ENCODE measurements around the gene ITPR3. TPM values are rescaled to one million over a fixed set of nuclear protein-coding genes. Genes with fewer than 3 reads are reported as not detected.

Gene ITPR3
- total and polyA plus RNA-seq, 2 of the 13 experiments (the other 11 are each of a cell fraction or from before 2014, with no cell fraction given) = 3.8 to 21.4 TPM

GRCh38 chr6:33620158-33620855 lies 815 bp upstream of the ITPR3 start (continued):
- no peak for TF ChIP-seq KIAA2018 (CRISPR knock-in tag; IDR thresholded peaks at IDR 0.05; ENCODE audit: borderline replicate concordance)
- peak; percentile 23 for TF ChIP-seq ZNF18 (CRISPR knock-in tag; IDR thresholded peaks at IDR 0.05; ENCODE audit: insufficient replicate concordance)
- no peak for TF ChIP-seq U2AF1 (optimal IDR thresholded peaks at IDR 0.05; ENCODE audit: low read depth, low read length)
- 0 out of 2 replicates have a peak, but pooled peaks have one; percentile 96 for TF ChIP-seq ZNF800 (CRISPR knock-in tag; IDR thresholded peaks at IDR 0.05)
- TF ChIP-seq NR2F6 (IDR thresholded peaks at IDR 0.05) = no peak
- TF ChIP-seq NR2F6 (CRISPR knock-in tag; IDR thresholded peaks at IDR 0.05) = peak; percentile 4; the same call in 1 of the 2 replicates
- TF ChIP-seq FOXA3 (CRISPR knock-in tag; IDR thresholded peaks at IDR 0.05) = 0 out of 2 replicates have a peak, but pooled peaks have one; percentile 9
- TF ChIP-seq RELA (CRISPR knock-in tag; IDR thresholded peaks at IDR 0.05) = 0 out of 2 replicates have a peak, but pooled peaks have one; percentile 23
- TF ChIP-seq PRDM15 (CRISPR knock-in tag; IDR thresholded peaks at IDR 0.05) = no peak
- TF ChIP-seq IRF2 (CRISPR knock-in tag; IDR thresholded peaks at IDR 0.05) = 0 out of 2 replicates have a peak, but pooled peaks have one; percentile 12

All from HepG2 (cell line).